Bronchial smooth muscle cell (primary cell): ENCODE results near the gene BZW1. TPM values are rescaled to one million over a fixed set of nuclear protein-coding genes. Genes with fewer than 3 reads are reported as not detected.

Experiments used
- total RNA-seq: library from RNA; depleted of rRNA; stranded (reverse); fragments of >200 nt; gene quantifications from 2 replicates; pipeline ENCODE4 v1.2.1, GENCODE V29; 2014

Gene BZW1
- 271 and 505 TPM in 2 replicates for total RNA-seq

DNA sequence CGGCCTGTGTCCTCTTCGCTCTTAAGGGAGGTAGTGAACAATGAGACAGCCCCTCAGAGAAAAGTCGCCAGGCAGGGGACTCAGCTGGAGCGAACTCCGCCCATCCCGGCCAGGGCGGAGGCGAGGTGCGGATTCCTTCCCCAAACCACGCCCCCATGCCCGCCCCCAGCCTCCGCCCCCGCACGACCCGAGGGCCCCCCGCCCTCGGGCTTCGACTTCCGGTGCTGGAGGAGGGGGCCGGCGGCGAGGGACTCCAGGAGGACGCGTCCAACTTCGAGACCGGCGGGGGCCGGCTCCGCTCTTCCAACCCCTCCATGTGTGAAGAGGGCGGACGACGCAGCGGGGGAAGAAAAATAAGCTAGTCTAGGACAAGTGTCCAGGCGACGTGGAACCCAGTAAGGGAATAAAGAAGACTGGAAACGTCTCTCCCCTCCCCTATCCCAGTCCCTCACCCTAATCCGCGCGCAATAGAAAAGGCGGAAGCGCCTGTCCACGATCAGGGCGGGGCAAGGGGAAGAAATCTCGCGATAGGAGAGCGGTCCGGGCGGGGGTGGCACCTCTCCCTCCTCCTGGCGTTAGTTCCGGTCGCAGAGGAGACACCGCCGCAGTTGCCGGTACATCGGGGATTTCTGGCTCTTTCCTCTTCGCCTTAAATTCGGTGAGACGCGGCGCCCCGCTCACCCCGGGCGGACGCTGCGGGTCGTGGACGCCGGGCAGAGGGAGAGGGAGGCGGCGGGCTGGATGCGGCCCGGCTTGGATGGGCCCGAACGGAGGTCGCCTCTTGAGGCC, at the start of gene BZW1:
BZW1 (plus strand) TSS at position 578 of the 789 bp plus-strand sequence. CDS start 1,308 bp downstream, outside the sequence.

DNA sequence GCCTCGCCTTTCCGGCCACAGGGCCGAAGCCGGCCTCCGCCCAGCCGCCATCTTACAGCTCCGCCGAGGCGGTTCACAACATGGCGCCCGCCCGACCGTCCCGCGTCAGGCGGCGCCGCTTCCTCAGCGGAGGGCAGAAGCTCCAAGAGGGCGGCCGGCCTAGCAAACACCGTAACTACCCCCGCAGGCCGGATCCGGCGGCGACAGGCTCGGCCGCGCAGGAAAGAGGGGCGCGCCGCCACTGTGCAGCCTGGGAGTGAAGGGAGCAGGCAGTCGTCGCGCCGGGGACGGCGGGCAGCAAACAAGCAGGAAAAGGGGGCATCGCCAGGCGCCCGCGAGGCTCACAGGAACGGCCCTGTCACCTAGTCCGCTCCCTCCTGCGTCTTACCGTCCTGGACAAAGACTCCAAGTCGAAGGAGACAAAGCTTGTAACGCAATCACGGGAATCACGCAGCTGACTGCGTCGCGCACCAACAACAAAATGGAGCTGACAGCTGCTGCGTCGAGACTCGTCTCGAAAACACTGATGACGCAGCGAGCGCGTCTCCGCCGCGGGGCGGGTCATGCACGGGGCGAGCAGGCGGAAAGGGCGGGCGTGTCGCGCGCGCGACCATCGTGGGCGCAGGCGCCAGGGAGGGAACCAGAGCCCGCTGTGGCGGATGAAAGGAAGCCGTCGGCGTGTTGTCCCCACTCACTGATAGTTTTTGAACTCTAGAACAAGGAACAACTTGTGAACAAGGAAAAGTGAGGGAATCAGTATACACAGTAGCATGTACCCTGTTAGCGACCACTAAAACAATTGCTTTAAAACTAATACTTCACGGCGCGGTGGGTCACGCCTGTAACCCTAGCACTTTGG, 52.7 kb downstream of the BZW1 start, which contains the start of gene CLK1:
CLK1 (minus strand) TSS at position 483 of the 859 bp plus-strand sequence. CDS start 2,796 bp downstream, outside the sequence.

Other genes with a start within 250 kb of the BZW1 start
- 8.9 and 19.4 TPM in 2 replicates for gene AOX1, start 225.9 kb upstream of the BZW1 start, total RNA-seq
- 76.1 and 107 TPM in 2 replicates for gene CLK1, start 52.7 kb downstream of the BZW1 start, total RNA-seq
- gene PPIL3, start 77.2 kb downstream of the BZW1 start, total RNA-seq, result 66.5 and 67.0 TPM in 2 replicates
- gene NIF3L1, start 77.5 kb downstream of the BZW1 start, total RNA-seq, result 21.1 and 21.9 TPM in 2 replicates
- gene ORC2, start 151.8 kb downstream of the BZW1 start, total RNA-seq, result 9.2 and 11.0 TPM in 2 replicates